RWPE2 (cell line): ENCODE data around the gene OR6Y1.

Source experiments
- ATAC-seq: fragments of 200-7000 bp; cut with Tn5 transposase; 3 replicates; pipeline ENCODE4 v1.9.1; 2021; ENCODE audit warnings: low read depth
- DNase-seq: peaks from one replicate; pipeline ENCODE4 v3.0.0-alpha.2; 2020; ENCODE audit warnings: low spot score
- H3K27ac ChIP-seq: fragments of 450-650 bp; 2 replicates; pipeline ENCODE4 v1.5.1; 2017; ENCODE audit warnings: mild to moderate bottlenecking; ENCODE audit not compliant: poor library complexity, severe bottlenecking
- H3K27me3 ChIP-seq: fragments of 250-450 bp; sonication (Bioruptor Pico); 2 replicates; pipeline ENCODE4 v1.5.1; 2021; ENCODE audit warnings: mild to moderate bottlenecking, moderate library complexity; ENCODE audit not compliant: insufficient read depth, poor library complexity, severe bottlenecking
- H3K36me3 ChIP-seq: fragments of 250-450 bp; sonication (Bioruptor Pico); 2 replicates; pipeline ENCODE4 v1.5.1; 2020; ENCODE audit warnings: low read depth, mild to moderate bottlenecking, moderate library complexity
- H3K4me1 ChIP-seq: fragments of 250-450 bp; sonication (Bioruptor Pico); 2 replicates; pipeline ENCODE4 v1.5.1; 2021; ENCODE audit warnings: mild to moderate bottlenecking, moderate library complexity; ENCODE audit not compliant: insufficient read depth, poor library complexity, severe bottlenecking
- H3K4me3 ChIP-seq: fragments of 250-450 bp; sonication (Bioruptor Pico); 2 replicates; pipeline ENCODE4 v1.5.1; 2021; ENCODE audit warnings: mild to moderate bottlenecking, moderate library complexity; ENCODE audit not compliant: severe bottlenecking
- H3K9me3 ChIP-seq: fragments of 250-450 bp; sonication (Bioruptor Pico); 2 replicates; pipeline ENCODE4 v1.5.1; 2021; ENCODE audit warnings: mild to moderate bottlenecking, moderate library complexity; ENCODE audit not compliant: severe bottlenecking
- CTCF ChIP-seq: fragments of 450-650 bp; IDR thresholded peaks from one replicate; pipeline ENCODE4 v1.5.1; 2017; ENCODE audit warnings: mild to moderate bottlenecking, moderate library complexity; ENCODE audit not compliant: poor library complexity, severe bottlenecking

Gene OR6Y1

GRCh38 chr1:158563853-158564252, 9.6 kb upstream of the OR6Y1 start:
- H3K4me1 ChIP-seq, result no peaks in the 10 kb centered on the region
- no peak overlapping the region for H3K27ac ChIP-seq
- TF ChIP-seq CTCF, result no peak
- DNase-seq (no peak), ATAC-seq (no peak)
- no peaks in the 10 kb centered on the region for H3K36me3 ChIP-seq
- no peaks in the 10 kb centered on the region for H3K9me3 ChIP-seq
- H3K27me3 ChIP-seq, result no peaks in the 10 kb centered on the region
- H3K4me3 ChIP-seq, result no peak overlapping the region

GRCh38 chr1:158559696-158560095, 5.5 kb upstream of the OR6Y1 start:
- DNase-seq (no peak), ATAC-seq (no peak)
- Histone ChIP-seq H3K9me3 (no peaks in the 10 kb centered on the region), H3K36me3 (no peaks in the 10 kb centered on the region), H3K4me3 (no peak overlapping the region), H3K27me3 (peaks cover 9% of the 10 kb centered on the region), H3K27ac (no peak overlapping the region), H3K4me1 (no peaks in the 10 kb centered on the region)
- TF ChIP-seq CTCF, result no peak

GRCh38 chr1:158552296-158552695, 1.9 kb downstream of the OR6Y1 start:
- no peak overlapping the region for H3K4me3 ChIP-seq
- no peaks in the 10 kb centered on the region for H3K36me3 ChIP-seq
- H3K27me3 ChIP-seq, result peaks cover 12% of the 10 kb centered on the region
- H3K4me1 ChIP-seq, result no peaks in the 10 kb centered on the region
- no peaks in the 10 kb centered on the region for H3K9me3 ChIP-seq
- ATAC-seq, result no peak
- no peak for DNase-seq
- no peak overlapping the region for H3K27ac ChIP-seq
- no peak for TF ChIP-seq CTCF

GRCh38 chr1:158547533-158547932, 6.7 kb downstream of the OR6Y1 start:
- H3K4me3 ChIP-seq, result no peak overlapping the region
- H3K36me3 ChIP-seq, result no peaks in the 10 kb centered on the region
- H3K9me3 ChIP-seq, result no peaks in the 10 kb centered on the region
- DNase-seq (no peak), ATAC-seq (no peak)
- no peak for TF ChIP-seq CTCF
- no peak overlapping the region for H3K27ac ChIP-seq
- no peaks in the 10 kb centered on the region for H3K4me1 ChIP-seq
- H3K27me3 ChIP-seq, result peaks cover 4% of the 10 kb centered on the region

- no peaks in the 10 kb centered on the region for H3K4me1 ChIP-seq
- no peaks in the 10 kb centered on the region for H3K9me3 ChIP-seq
- H3K4me3 ChIP-seq, result no peak overlapping the region
- no peak for TF ChIP-seq CTCF
- DNase-seq (no peak), ATAC-seq (no peak)
- peaks cover 7% of the 10 kb centered on the region for H3K27me3 ChIP-seq
- no peak overlapping the region for H3K27ac ChIP-seq
- no peaks in the 10 kb centered on the region for H3K36me3 ChIP-seq
These were observed 16.6 kb downstream of the OR6Y1 start for GRCh38 chr1:158537609-158538008.
